ENCODE data around the gene SEMA3D. TPM values are rescaled to one million over a fixed set of nuclear protein-coding genes. Genes with fewer than 3 reads are reported as not detected.

SEMA3D gene
- total RNA-seq, 1 experiment from 2014 or later, result 23.3 TPM

GRCh38 chr7:85019176-85019575 is 167.7 kb downstream of the SEMA3D start:
- CTCF ChIA-PET, result no interaction called here
- intact Hi-C loops (cut with micrococcal nuclease; ENCODE audit: unreplicated experiment), result loop anchor here (5.0 to 10.0 kb wide), 4 partner anchors 107 to 827 kb away; partner anchors contain the start of gene SEMA3A
- no peak for DNase-seq (ENCODE audit: low spot score)

GRCh38 chr7:85018498-85018897 is 168.4 kb downstream of the SEMA3D start:
- DNase-seq (ENCODE audit: low spot score), result no peak
- ChIA-PET POLR2A (ENCODE audit: low non-redundant PET) (no interaction called here), CTCF (no interaction called here)
- Histone ChIP-seq H3K4me3 (ENCODE audit: low read depth, low read length, poor library complexity, severe bottlenecking) (no peak overlapping the region), H3K4me1 (ENCODE audit: insufficient read depth, low read length, poor library complexity, severe bottlenecking) (no peaks in the 10 kb centered on the region), H3K36me3 (ENCODE audit: insufficient read depth, low read length, poor library complexity, severe bottlenecking) (no peaks in the 10 kb centered on the region), H3K27ac (ENCODE audit: low read depth, low read length, poor library complexity, severe bottlenecking) (no peak overlapping the region), H3K27me3 (replicated peaks; ENCODE audit: insufficient read depth, low read depth, low read length, poor library complexity) (no peaks in the 10 kb centered on the region), H3K9me3 (ENCODE audit: low read depth, low read length, poor library complexity, severe bottlenecking) (no peaks in the 10 kb centered on the region)
- no TSS peak for BruUV-seq (replicated peaks)
- TF ChIP-seq EZH2 (IDR thresholded peaks at IDR 0.05; ENCODE audit: borderline replicate concordance, low read depth, low read length, poor library complexity, severe bottlenecking), result no peak
- peak; percentile 28; the same call in 1 of the 2 replicates for TF ChIP-seq CTCF (conservative IDR thresholded peaks at IDR 0.05; ENCODE audit: low read depth, low read length)
- intact Hi-C loops (cut with micrococcal nuclease; ENCODE audit: unreplicated experiment), result loop anchor here (5.0 to 10.0 kb wide), 4 partner anchors 106 to 826 kb away; partner anchors contain the start of gene SEMA3A

More at GRCh38 chr7:85019176-85019575, 167.7 kb downstream of the SEMA3D start:
- no peaks in the 10 kb centered on the region for H3K36me3 ChIP-seq (ENCODE audit: insufficient read depth, low read length, poor library complexity, severe bottlenecking)
- no peaks in the 10 kb centered on the region for H3K4me1 ChIP-seq (ENCODE audit: insufficient read depth, low read length, poor library complexity, severe bottlenecking)
- no peaks in the 10 kb centered on the region for H3K27me3 ChIP-seq (replicated peaks; ENCODE audit: insufficient read depth, low read depth, low read length, poor library complexity)
- no peaks in the 10 kb centered on the region for H3K9me3 ChIP-seq (ENCODE audit: low read depth, low read length, poor library complexity, severe bottlenecking)
- H3K4me3 ChIP-seq (ENCODE audit: low read depth, low read length, poor library complexity, severe bottlenecking), result no peak overlapping the region
- H3K27ac ChIP-seq (ENCODE audit: low read depth, low read length, poor library complexity, severe bottlenecking), result no peak overlapping the region
- no TSS peak for BruUV-seq (replicated peaks)
- POLR2A ChIA-PET (ENCODE audit: low non-redundant PET), result no interaction called here
- TF ChIP-seq CTCF (conservative IDR thresholded peaks at IDR 0.05; ENCODE audit: low read depth, low read length), result no peak
- no peak for TF ChIP-seq EZH2 (IDR thresholded peaks at IDR 0.05; ENCODE audit: borderline replicate concordance, low read depth, low read length, poor library complexity, severe bottlenecking)

- ChIA-PET POLR2A (ENCODE audit: low non-redundant PET) (no interaction called here), CTCF (no interaction called here)
- Histone ChIP-seq H3K4me1 (ENCODE audit: insufficient read depth, low read length, poor library complexity, severe bottlenecking) (no peaks in the 10 kb centered on the region), H3K27ac (ENCODE audit: low read depth, low read length, poor library complexity, severe bottlenecking) (no peak overlapping the region), H3K27me3 (replicated peaks; ENCODE audit: insufficient read depth, low read depth, low read length, poor library complexity) (no peaks in the 10 kb centered on the region), H3K4me3 (ENCODE audit: low read depth, low read length, poor library complexity, severe bottlenecking) (no peak overlapping the region), H3K9me3 (ENCODE audit: low read depth, low read length, poor library complexity, severe bottlenecking) (no peaks in the 10 kb centered on the region), H3K36me3 (ENCODE audit: insufficient read depth, low read length, poor library complexity, severe bottlenecking) (no peaks in the 10 kb centered on the region)
- no TSS peak for BruUV-seq (replicated peaks)
- intact Hi-C loops (cut with micrococcal nuclease; ENCODE audit: unreplicated experiment), result loop anchor here (5.0 to 10.0 kb wide), 4 partner anchors 104 to 824 kb away; partner anchors contain the start of gene SEMA3A
- TF ChIP-seq CTCF (conservative IDR thresholded peaks at IDR 0.05; ENCODE audit: low read depth, low read length) (no peak), EZH2 (IDR thresholded peaks at IDR 0.05; ENCODE audit: borderline replicate concordance, low read depth, low read length, poor library complexity, severe bottlenecking) (no peak)
- no peak for DNase-seq (ENCODE audit: low spot score)
Measured at GRCh38 chr7:85016286-85016685, 170.6 kb downstream of the SEMA3D start.

All from A673 (cell line).